Choroid plexus epithelial cell (primary cell): ENCODE results near the gene ALAS1.
"Not testable (repeated sequence)": the region's sequence is repeated elsewhere in the genome, so short reads cannot be mapped to it uniquely, and the experiment has no call there.

ENCODE experiments used
- DNase-seq: peaks from one replicate; pipeline ENCODE4 v3.0.0-alpha.2; 2010; ENCODE audit warnings: low read depth
- H3K4me3 ChIP-seq: 2 replicates; pipeline ENCODE4 v1.5.1; 2011; ENCODE audit warnings: low read depth, mild to moderate bottlenecking, control low read depth, low read length, moderate library complexity
- TF ChIP-seq, protein P1 (sequence below): conservative IDR thresholded peaks from 2 replicates; pipeline ENCODE4 v1.5.1; 2011; ENCODE audit warnings: low read depth, mild to moderate bottlenecking, control low read depth, inconsistent platforms, low read length, moderate library complexity

The ALAS1 gene

DNA sequence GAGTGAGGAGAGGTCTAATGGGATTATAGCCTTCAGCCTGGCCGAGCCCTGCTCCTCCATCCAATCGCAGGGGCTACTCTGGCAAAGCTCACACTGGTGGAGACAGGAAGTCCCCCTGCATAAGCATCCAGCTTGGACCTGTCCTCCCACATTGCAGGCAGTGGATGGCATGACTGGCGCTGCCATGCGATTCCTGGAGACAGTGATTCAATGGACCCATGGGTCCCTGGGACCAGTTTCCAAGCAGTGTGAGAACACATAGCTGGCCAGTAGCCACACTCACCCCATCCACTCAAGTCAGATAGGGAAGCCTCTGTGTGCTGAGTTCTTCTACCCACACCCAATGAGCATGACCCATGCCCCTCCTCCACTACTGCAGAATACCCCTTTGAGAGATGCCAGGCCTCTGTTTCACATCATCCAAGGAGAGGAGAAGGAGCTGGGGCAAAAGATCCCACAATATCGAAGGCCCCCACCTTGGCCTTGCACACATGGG is 25.6 kb upstream of the ALAS1 start:
- TF ChIP-seq, protein P1, sequence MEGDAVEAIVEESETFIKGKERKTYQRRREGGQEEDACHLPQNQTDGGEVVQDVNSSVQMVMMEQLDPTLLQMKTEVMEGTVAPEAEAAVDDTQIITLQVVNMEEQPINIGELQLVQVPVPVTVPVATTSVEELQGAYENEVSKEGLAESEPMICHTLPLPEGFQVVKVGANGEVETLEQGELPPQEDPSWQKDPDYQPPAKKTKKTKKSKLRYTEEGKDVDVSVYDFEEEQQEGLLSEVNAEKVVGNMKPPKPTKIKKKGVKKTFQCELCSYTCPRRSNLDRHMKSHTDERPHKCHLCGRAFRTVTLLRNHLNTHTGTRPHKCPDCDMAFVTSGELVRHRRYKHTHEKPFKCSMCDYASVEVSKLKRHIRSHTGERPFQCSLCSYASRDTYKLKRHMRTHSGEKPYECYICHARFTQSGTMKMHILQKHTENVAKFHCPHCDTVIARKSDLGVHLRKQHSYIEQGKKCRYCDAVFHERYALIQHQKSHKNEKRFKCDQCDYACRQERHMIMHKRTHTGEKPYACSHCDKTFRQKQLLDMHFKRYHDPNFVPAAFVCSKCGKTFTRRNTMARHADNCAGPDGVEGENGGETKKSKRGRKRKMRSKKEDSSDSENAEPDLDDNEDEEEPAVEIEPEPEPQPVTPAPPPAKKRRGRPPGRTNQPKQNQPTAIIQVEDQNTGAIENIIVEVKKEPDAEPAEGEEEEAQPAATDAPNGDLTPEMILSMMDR, result no peak
- no peak overlapping the region for H3K4me3 ChIP-seq
- no peak for DNase-seq

DNA sequence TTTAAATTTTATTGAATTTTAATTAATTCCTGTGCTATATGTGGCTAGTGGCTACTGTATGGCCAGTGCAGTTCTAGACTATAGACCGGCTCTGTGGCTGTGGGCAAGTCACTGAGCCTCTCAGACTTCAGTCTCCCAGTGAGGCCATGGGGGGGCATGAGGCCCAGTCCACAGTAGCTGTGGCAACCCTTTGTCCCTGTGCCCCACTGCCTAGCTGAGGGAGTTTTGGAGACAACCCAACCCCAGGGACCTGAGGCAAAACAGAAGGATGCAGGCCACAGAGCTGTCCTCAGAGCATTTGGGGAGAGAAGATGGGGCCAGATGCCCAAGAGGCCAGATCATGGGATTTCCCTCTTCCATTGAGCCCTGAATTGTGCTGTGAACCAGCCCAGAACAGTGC is 24.9 kb upstream of the ALAS1 start:
- DNase-seq, result no peak
- TF ChIP-seq, protein P1, result no peak
- H3K4me3 ChIP-seq, result no peak overlapping the region

DNA sequence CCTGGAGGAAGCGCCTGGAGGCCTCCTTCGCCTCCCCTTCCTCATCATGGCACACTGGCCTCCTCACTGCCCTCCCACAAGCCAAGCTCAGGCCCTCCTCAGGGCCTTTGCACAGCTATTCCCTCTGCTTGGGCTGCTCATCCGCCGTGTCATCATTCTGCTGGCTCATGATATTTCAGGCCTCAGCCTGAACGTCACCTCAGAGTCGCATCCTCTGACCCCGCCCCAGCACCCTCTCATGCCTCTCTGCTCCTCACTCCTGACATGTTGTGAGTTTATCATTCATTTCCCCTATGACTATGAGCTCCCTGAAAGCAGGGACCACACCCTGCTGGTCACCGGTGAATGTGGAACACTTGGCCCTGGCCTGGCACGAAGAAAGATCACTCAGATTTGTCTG is 23.1 kb upstream of the ALAS1 start:
- no peak for DNase-seq
- H3K4me3 ChIP-seq, result no peak overlapping the region
- TF ChIP-seq, protein P1, result no peak

DNA sequence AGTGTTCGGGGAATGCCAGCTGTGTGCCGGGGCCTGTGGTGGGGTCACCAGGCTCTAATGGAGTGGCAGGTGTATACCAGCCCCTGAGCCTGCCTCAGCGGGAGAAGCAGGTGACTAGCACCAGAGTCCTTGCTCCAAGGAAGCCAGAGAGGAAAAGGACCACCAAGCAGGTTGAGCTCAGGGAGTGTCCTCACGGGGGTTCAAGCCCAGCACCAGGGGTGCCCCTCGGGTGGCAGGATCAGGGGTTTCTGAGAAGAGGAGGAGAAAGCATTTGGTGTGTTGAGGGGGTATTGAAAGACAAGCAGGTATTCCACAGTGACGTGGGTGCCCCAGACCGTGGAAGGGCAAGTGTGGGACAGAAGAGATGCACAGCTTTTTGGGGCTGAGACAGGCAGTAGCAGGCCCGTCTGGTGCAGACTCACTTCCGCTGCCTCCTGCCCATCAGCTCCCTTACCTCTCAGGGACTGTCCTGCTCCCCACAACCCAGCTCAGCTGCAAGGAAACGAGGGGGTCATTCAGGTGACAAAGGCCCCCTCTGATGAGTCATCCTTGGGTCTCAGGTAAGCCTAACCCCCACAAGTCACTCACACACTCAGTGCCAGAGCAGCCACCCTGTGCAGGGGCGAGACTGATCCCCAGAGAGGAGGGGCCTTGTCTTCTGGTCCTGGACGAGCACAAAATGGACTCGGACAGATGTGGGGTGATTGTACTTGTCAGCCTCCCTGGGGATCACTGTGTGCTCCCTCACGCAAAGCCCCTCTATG is 22.4 kb upstream of the ALAS1 start:
- TF ChIP-seq, protein P1, result no peak
- DNase-seq, result no peak
- no peak overlapping the region for H3K4me3 ChIP-seq

DNA sequence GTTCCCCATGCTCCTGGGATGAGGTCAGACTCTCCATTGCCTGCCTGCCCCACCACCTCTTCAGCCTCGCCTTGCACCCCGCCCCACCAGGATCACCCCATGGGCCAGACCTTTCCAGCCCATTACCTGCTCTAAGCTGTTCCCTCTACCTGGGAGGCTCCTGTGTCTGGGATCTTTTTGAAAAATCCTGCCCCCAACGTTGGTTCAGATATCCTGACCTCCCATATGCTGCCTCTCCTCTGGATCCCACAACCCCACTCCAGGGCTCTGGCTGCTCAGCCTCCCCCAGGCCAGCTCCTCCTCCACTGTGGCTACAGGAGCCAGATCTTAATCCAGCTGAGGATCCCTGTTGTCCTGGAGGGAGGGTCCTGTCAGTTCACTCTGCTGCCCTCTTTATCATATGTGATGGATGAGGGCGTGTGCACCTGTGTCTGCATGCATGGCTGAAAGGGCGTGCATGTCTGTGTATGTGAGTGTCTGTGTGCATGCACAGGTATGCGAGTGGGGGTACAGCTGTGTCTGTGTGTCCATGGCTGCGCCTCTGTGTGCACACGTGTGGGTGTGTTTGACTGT is 21.7 kb upstream of the ALAS1 start:
- no peak for DNase-seq
- TF ChIP-seq, protein P1, result no peak
- no peak overlapping the region for H3K4me3 ChIP-seq

DNA sequence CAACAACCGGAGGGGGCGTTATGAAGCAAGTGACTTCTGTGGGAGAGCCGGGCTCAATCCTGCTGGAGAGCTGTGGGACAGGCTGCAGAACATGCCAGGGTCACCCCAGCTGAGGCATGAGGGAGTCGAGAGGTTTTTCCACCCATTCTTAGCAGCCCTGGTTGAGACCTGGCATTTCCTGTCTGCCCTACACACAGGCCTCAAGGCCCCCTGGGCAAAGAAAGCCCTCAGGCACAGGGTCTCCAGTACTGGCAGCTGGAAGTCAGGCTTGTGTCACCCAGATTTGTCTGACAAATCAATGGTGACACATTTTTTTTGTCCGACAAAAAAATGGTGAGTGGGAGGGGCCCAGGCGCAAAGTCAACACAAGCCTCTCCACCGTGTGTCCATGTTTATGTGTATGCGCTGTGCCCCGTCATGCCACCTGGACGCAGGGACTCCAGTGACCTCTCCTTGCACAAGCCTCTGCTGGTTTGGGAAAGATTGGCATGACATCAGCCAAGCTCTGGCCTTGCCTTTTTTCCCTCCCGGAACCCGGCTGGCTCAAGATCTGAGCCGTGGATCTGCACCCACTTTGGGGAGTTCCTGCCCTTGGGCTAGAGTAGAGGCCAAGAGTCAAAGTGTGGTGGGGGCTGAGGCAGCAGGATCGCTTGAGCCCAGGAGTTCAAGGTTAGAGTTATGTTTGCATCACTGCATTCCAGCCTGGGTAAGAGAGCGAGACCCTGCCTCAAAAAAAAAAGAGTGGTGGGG is 20.8 kb upstream of the ALAS1 start:
- DNase-seq, result no peak
- TF ChIP-seq, protein P1, result no peak

DNA sequence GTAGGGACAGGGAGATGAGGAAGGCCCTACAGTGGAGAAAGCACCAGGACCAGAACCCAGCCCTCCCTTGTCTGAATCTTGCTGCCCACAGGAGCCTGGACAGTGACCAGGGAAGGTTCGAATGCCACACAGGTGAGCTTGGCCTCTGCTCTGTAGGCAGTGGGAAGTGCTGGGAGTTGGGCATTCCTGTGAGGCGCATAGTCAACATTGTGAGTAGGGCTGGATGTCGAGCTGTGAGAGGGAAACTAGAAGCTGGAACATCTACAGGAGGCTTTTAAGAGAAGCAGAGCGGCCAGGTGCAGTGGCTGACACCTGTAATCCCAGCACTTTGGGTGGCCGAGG is 20.3 kb upstream of the ALAS1 start:
- no peak for DNase-seq
- TF ChIP-seq, protein P1, result no peak
- no peak overlapping the region for H3K4me3 ChIP-seq

More for the DNA sequence above, 20.8 kb upstream of the ALAS1 start:
- H3K4me3 ChIP-seq, result no peak overlapping the region

DNA sequence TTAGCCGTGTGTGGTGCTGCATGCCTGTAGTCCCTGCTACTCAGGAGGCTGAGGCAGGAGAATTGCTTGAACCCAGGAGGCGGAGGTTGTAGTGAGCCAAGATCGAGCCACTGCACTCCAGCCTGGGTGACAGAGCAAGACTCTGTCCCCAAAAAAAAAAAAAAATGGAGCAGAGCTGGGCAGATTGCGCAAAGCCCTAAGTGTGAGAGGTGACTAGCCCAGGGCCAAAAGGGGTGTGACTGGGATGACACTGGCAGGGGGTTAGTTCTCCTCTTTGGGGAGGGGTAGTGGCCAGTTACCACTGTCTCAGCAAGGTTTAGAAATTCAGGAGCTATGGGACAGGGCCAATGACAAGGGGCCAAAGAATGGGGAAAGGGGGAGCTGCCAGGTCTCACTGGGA is 19.8 kb upstream of the ALAS1 start:
- DNase-seq, H3K4me3 ChIP-seq: not testable (repeated sequence)
